H1 (cell line): ENCODE data around the gene BCL2L12. TPM values are rescaled to one million over a fixed set of nuclear protein-coding genes. Genes with fewer than 3 reads are reported as not detected.

Experiments used
- CTCF ChIA-PET: fragments of 300-600 bp; sonication (Branson Sonifier 250); formaldehyde crosslinking; loops from one replicate; lab custom pipeline; 2021; ENCODE audit not compliant: partially characterized antibody; lab: Charles Lee
- POLR2A ChIA-PET: fragments of 300-600 bp; sonication (Branson Sonifier 250); formaldehyde crosslinking; loops from one replicate; lab custom pipeline; 2021; ENCODE audit warnings: inconsistent platforms; ENCODE audit not compliant: partially characterized antibody; lab: Charles Lee
- DNase-seq, 2 experiments: peaks; one replicate each; pipeline versions ENCODE4 v3.0.0 to v3.0.0-alpha.2; 2010 to 2022; ENCODE audit warnings: low spot score in 2 of 2, low read depth in 1 of 2, mixed read lengths in 1 of 2
- FAIRE-seq: peaks from 2 replicates; lab custom pipeline; 2011; peaks lifted over from hg19 to GRCh38; lab: Jason Lieb, UNC
- H2AFZ ChIP-seq: 2 replicates; pipeline ENCODE4 v1.8.1; 2012; ENCODE audit warnings: low read length, inconsistent platforms
- H2AK5ac ChIP-seq: 2 replicates; pipeline ENCODE4 v1.6.1; 2013; ENCODE audit warnings: low read depth, low read length
- H2BK120ac ChIP-seq: replicated peaks from 2 replicates; pipeline ENCODE3; 2013; ENCODE audit warnings: low read depth, low read length, inconsistent platforms
- H2BK12ac ChIP-seq: 2 replicates; pipeline ENCODE4 v1.6.1; 2013; ENCODE audit warnings: low read depth, low read length
- H2BK15ac ChIP-seq: 2 replicates; pipeline ENCODE4 v1.6.1; 2013; ENCODE audit warnings: low read length
- H2BK20ac ChIP-seq: 2 replicates; pipeline ENCODE4 v1.6.1; 2013; ENCODE audit warnings: low read length
- H2BK5ac ChIP-seq: 2 replicates; pipeline ENCODE4 v1.6.1; 2013; ENCODE audit warnings: low read depth, low read length
- H3K14ac ChIP-seq: 2 replicates; pipeline ENCODE4 v1.6.1; 2013; ENCODE audit warnings: inconsistent platforms; ENCODE audit not compliant: insufficient read length
- H3K18ac ChIP-seq: 2 replicates; pipeline ENCODE4 v1.6.1; 2013; ENCODE audit warnings: low read length; ENCODE audit errors: extremely low read depth
- H3K23ac ChIP-seq: 2 replicates; pipeline ENCODE4 v1.6.1; 2013; ENCODE audit warnings: inconsistent platforms; ENCODE audit not compliant: insufficient read length
- H3K23me2 ChIP-seq: 2 replicates; pipeline ENCODE4 v1.6.1; 2013; ENCODE audit warnings: low read depth, low read length
- H3K27ac ChIP-seq: 2 replicates; pipeline ENCODE4 v1.6.1; 2011; ENCODE audit warnings: low read depth, low read length, inconsistent platforms
- H3K27me3 ChIP-seq, 4 experiments: replicated peaks in 1 of 4; 1 replicate in 1 of 4; 2 replicates in 3 of 4; pipeline versions ENCODE4 v1.6.1 to v1.8.1; 2011 to 2013; ENCODE audit warnings: low read length in 3 of 4, mild to moderate bottlenecking in 3 of 4, inconsistent platforms in 2 of 4, mixed read lengths in 2 of 4, moderate library complexity in 1 of 4; ENCODE audit not compliant: control insufficient read depth in 3 of 4, insufficient read depth in 3 of 4; ENCODE audit errors: extremely low read depth in 1 of 4
- H3K36me3 ChIP-seq, 4 experiments: 2 replicates each; pipeline versions ENCODE4 v1.6.1 to v1.8.1; 2011 to 2013; ENCODE audit warnings: mild to moderate bottlenecking in 4 of 4, low read length in 3 of 4, moderate library complexity in 2 of 4, control low read depth in 1 of 4, inconsistent platforms in 1 of 4; ENCODE audit not compliant: insufficient read depth in 4 of 4, control insufficient read depth in 2 of 4
- H3K4ac ChIP-seq: replicated peaks from 2 replicates; pipeline ENCODE3; 2013; ENCODE audit warnings: low read length, low read depth, mixed read lengths, inconsistent platforms; ENCODE audit not compliant: insufficient read length
- H3K4me1 ChIP-seq, 4 experiments: replicated peaks in 1 of 4; 1 replicate in 1 of 4; 2 replicates in 3 of 4; pipeline versions ENCODE4 v1.6.1 to v1.8.1; 2011 to 2013; ENCODE audit warnings: low read length in 3 of 4, inconsistent platforms in 2 of 4, mixed read lengths in 1 of 4; ENCODE audit not compliant: insufficient read depth in 4 of 4, control insufficient read depth in 3 of 4
- H3K4me2 ChIP-seq, 2 experiments: 2 replicates each; pipeline versions ENCODE4 v1.6.1 to v1.8.1; 2011 to 2013; ENCODE audit warnings: low read depth in 2 of 2, low read length in 2 of 2, control low read depth in 1 of 2, inconsistent platforms in 1 of 2, mild to moderate bottlenecking in 1 of 2; ENCODE audit not compliant: insufficient read depth in 1 of 2
- H3K4me3 ChIP-seq, 4 experiments: fragments of 200-600, 300-600 bp in 1 of 4; sonication (generic), shearing (Covaris generic), sonication (Bioruptor Twin) in 1 of 4; 2 replicates each; pipeline versions ENCODE4 v1.5.1 to v1.8.1; 2011 to 2016; ENCODE audit warnings: low read length in 4 of 4, low read depth in 3 of 4, control low read depth in 2 of 4, inconsistent platforms in 2 of 4, mild to moderate bottlenecking in 2 of 4, mixed read lengths in 1 of 4, moderate library complexity in 1 of 4; ENCODE audit not compliant: insufficient read depth in 2 of 4; ENCODE audit errors: extremely low read depth in 1 of 4
- H3K56ac ChIP-seq: replicated peaks from 2 replicates; pipeline ENCODE3; 2013; ENCODE audit warnings: low read depth, mild to moderate bottlenecking, mixed read lengths, low read length, inconsistent platforms; ENCODE audit not compliant: insufficient read length
- H3K79me1 ChIP-seq: 2 replicates; pipeline ENCODE4 v1.6.1; 2013; ENCODE audit warnings: low read depth, low read length, control low read depth
- H3K79me2 ChIP-seq, 2 experiments: 2 replicates each; pipeline versions ENCODE4 v1.6.1 to v1.8.1; 2012 to 2013; ENCODE audit warnings: low read length in 2 of 2, mild to moderate bottlenecking in 2 of 2, inconsistent platforms in 1 of 2; ENCODE audit not compliant: insufficient read depth in 2 of 2, control insufficient read depth in 1 of 2
- H3K9ac ChIP-seq, 4 experiments: replicated peaks in 1 of 4; 1 replicate in 1 of 4; 2 replicates in 3 of 4; pipeline versions ENCODE4 v1.6.1 to v1.8.1; 2011 to 2013; ENCODE audit warnings: low read depth in 3 of 4, low read length in 3 of 4, control low read depth in 2 of 4, mild to moderate bottlenecking in 2 of 4, moderate library complexity in 2 of 4, inconsistent platforms in 1 of 4; ENCODE audit errors: extremely low read depth in 1 of 4
- H3K9me3 ChIP-seq, 2 experiments: 2 replicates each; pipeline versions ENCODE4 v1.6.1 to v1.8.1; 2012 to 2013; ENCODE audit warnings: mild to moderate bottlenecking in 2 of 2, moderate library complexity in 2 of 2, control low read depth in 1 of 2, inconsistent platforms in 1 of 2, low read depth in 1 of 2, low read length in 1 of 2, mixed read lengths in 1 of 2; ENCODE audit not compliant: insufficient read depth in 2 of 2
- H4K20me1 ChIP-seq, 2 experiments: replicated peaks in 1 of 2; 2 replicates each; pipeline versions ENCODE3 to v1.8.1; 2011 to 2013; ENCODE audit warnings: inconsistent platforms in 2 of 2, low read length in 2 of 2, mild to moderate bottlenecking in 1 of 2; ENCODE audit not compliant: insufficient read depth in 2 of 2, control insufficient read depth in 1 of 2
- H4K5ac ChIP-seq: 2 replicates; pipeline ENCODE4 v1.6.1; 2013; ENCODE audit warnings: low read length, low read depth, mixed read lengths, inconsistent platforms; ENCODE audit not compliant: insufficient read length
- H4K8ac ChIP-seq: 2 replicates; pipeline ENCODE4 v1.8.0; 2013; ENCODE audit warnings: mild to moderate bottlenecking, moderate library complexity, low read length, inconsistent platforms; ENCODE audit not compliant: insufficient read depth; ENCODE audit errors: extremely low read depth
- H4K91ac ChIP-seq: replicated peaks from 2 replicates; pipeline ENCODE3; 2013; ENCODE audit warnings: low read length, mixed read lengths, inconsistent platforms; ENCODE audit not compliant: insufficient read length
- BACH1 ChIP-seq: IDR thresholded peaks from 2 replicates; pipeline ENCODE4 v1.6.1; 2012; ENCODE audit warnings: low read length, improper control_type of control experiment
- BCL11A ChIP-seq, 2 experiments: IDR thresholded peaks; one replicate each; pipeline ENCODE4 v1.6.1; 2011; ENCODE audit warnings: low read depth in 2 of 2, low read length in 2 of 2, mild to moderate bottlenecking in 2 of 2
- EP300 ChIP-seq, 2 experiments: IDR thresholded peaks; 1 replicate in 1 of 2; 2 replicates in 1 of 2; pipeline ENCODE4 v1.6.1; 2011 to 2012; ENCODE audit warnings: low read depth in 2 of 2, low read length in 2 of 2, mild to moderate bottlenecking in 2 of 2, borderline replicate concordance in 1 of 2, inconsistent platforms in 1 of 2, moderate library complexity in 1 of 2
- HDAC2 ChIP-seq, 2 experiments: fragments of 300-600 bp in 1 of 2; sonication (generic) in 1 of 2; IDR thresholded peaks; 2 replicates each; pipeline ENCODE4 v1.6.1; 2011 to 2012; ENCODE audit warnings: low read depth in 2 of 2, low read length in 2 of 2, mild to moderate bottlenecking in 2 of 2, moderate library complexity in 2 of 2, borderline replicate concordance in 1 of 2, inconsistent platforms in 1 of 2
- NANOG ChIP-seq: IDR thresholded peaks from 2 replicates; pipeline ENCODE4 v1.6.1; 2011; ENCODE audit warnings: low read length, low read depth, mild to moderate bottlenecking, inconsistent platforms; ENCODE audit not compliant: insufficient read depth, poor library complexity, severe bottlenecking
- POU5F1 ChIP-seq: IDR thresholded peaks from 2 replicates; pipeline ENCODE4 v1.6.1; 2011; ENCODE audit warnings: low read depth, mild to moderate bottlenecking, low read length, moderate library complexity
- SAP30 ChIP-seq: fragments of 300-600 bp; sonication (generic); IDR thresholded peaks from 2 replicates; pipeline ENCODE4 v1.7.1; 2012; ENCODE audit warnings: low read length, moderate library complexity, mild to moderate bottlenecking, inconsistent platforms; ENCODE audit not compliant: insufficient read depth, insufficient replicate concordance
- SP2 ChIP-seq: IDR thresholded peaks from 2 replicates; pipeline ENCODE4 v1.6.1; 2012; ENCODE audit warnings: mild to moderate bottlenecking, low read length, inconsistent platforms
- SRF ChIP-seq: IDR thresholded peaks from 2 replicates; pipeline ENCODE4 v1.6.1; 2011; ENCODE audit warnings: mild to moderate bottlenecking, low read depth, low read length, moderate library complexity
- WGBS, 2 experiments: shearing (Covaris generic) in 1 of 2; methylation state at CpG; one replicate each; pipeline versions ENCODE4 v1.1.6 to v1.1.7; 2013 to 2015; ENCODE audit warnings: low lambda C conversion rate in 2 of 2, mixed read lengths in 2 of 2, inconsistent platforms in 1 of 2, low coverage in 1 of 2, missing lambda C conversion rate in 1 of 2; ENCODE audit not compliant: insufficient replicate concordance in 2 of 2, insufficient coverage in 1 of 2, insufficient read length in 1 of 2; ENCODE audit errors: extremely low coverage in 1 of 2, missing lambda C conversion rate in 1 of 2; 5-methylcytosine and 5-hydroxymethylcytosine counted together
- polyA plus RNA-seq, 7 experiments: library from polyadenylated mRNA; depleted of rRNA in 3 of 7; stranded (reverse) in 5 of 7; unstranded in 2 of 7; fragments of >200 nt in 5 of 7; fragments of 200-250 nt in 2 of 7; gene quantifications; 1 replicate in 5 of 7; 2 replicates in 1 of 7; 4 replicates in 1 of 7; pipeline versions ENCODE4 v1.2.1 to v1.2.3, GENCODE V29; 2011 to 2013; ENCODE audit warnings: missing spikeins in 2 of 7, mixed read lengths in 2 of 7
- total RNA-seq: library from RNA; stranded (reverse); fragmentation: NEBNext Ultra II Directional; extraction: Animal tissue kit (Norgen Biotek cat#: 25700); gene quantifications from 2 replicates; pipeline ENCODE4 v1.2.1, GENCODE V29; 2021

Gene BCL2L12
- total and polyA plus RNA-seq, 2 of the 8 experiments (the other 6 are each of a cell fraction or from before 2014, with no cell fraction given) = 126 to 209 TPM

DNA sequence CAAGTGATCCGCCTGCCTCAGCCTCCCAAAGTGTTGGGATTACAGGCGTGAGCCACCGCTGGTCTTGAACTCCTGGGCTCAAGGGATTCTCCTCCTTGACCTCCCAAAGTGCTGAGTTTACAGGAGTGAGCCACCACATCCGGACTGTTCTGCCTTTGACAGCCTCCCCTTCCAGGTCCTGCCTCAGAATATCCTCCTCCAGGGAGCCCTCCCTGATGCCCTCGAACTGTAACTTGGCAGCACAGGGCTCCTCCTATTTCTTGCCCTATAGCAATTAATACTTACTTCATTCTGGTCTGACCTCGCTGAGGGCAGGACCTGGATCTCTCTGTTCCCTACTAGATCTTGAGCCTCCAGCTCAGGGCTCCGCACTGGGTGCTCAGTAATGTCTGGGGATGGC is 31.1 kb downstream of the BCL2L12 start:
- no peak overlapping the region for H2AFZ ChIP-seq
- no peak overlapping the region for H4K91ac ChIP-seq
- no peak overlapping the region for H4K5ac ChIP-seq
- H4K20me1 ChIP-seq = peaks cover 0 to 1% of the 10 kb centered on the region in 2 experiments
- no peaks in the 10 kb centered on the region for H3K23me2 ChIP-seq
- no peaks in the 10 kb centered on the region for H3K79me1 ChIP-seq
- ChIA-PET POLR2A (interaction anchor here (1.6 to 3.9 kb wide), 2 partner anchors 9 to 20 kb away, joined by 4 to 13 read pairs; partner anchors contain the start of gene ADM5), CTCF (interaction anchor here (0.7 kb wide), 1 partner anchor 20 kb away, joined by 3 read pairs; the partner anchor contains the start of gene PRMT1)
- no peak overlapping the region for H3K56ac ChIP-seq
- H4K8ac ChIP-seq = no peak overlapping the region; the same call in 1 of the 2 replicates
- no peak for FAIRE-seq
- no peak overlapping the region for H2BK12ac ChIP-seq
- no peak overlapping the region for H3K27ac ChIP-seq
- 97% methylated on average over 7 of the region's 7 CpGs; no CpG with 5 or more reads in 1 of the 2 experiments for WGBS, 2 experiments
- no peak overlapping the region for H2AK5ac ChIP-seq
- no peak overlapping the region for H3K9ac ChIP-seq
- no peak overlapping the region for H2BK5ac ChIP-seq
- H3K14ac ChIP-seq = no peak overlapping the region
- H3K9me3 ChIP-seq = no peaks in the 10 kb centered on the region
- no peak for TF ChIP-seq SRF
- TF ChIP-seq EP300 (IDR thresholded peaks at IDR 0.05; ENCODE audit: borderline replicate concordance in 1 of 2, low read depth in 2 of 2, low read length in 2 of 2) = no peak
- TF ChIP-seq NANOG = no peak
- no peak for TF ChIP-seq SP2
- TF ChIP-seq BACH1 = no peak
- TF ChIP-seq HDAC2 (IDR thresholded peaks at IDR 0.05; ENCODE audit: borderline replicate concordance in 1 of 2, low read depth in 2 of 2, low read length in 2 of 2) = no peak
- TF ChIP-seq BCL11A (IDR thresholded peaks at IDR 0.05; ENCODE audit: low read depth in 2 of 2, low read length in 2 of 2) = no peak
- no peak for TF ChIP-seq POU5F1
- no peak for TF ChIP-seq SAP30
- H2BK120ac ChIP-seq = no peak overlapping the region
- peaks cover 0 to 7% of the 10 kb centered on the region in 2 experiments; a peak in 1 of 4 replicates for H3K79me2 ChIP-seq
- DNase-seq = no peak
- H3K4ac ChIP-seq = no peak overlapping the region
- no peak overlapping the region for H3K23ac ChIP-seq
- H3K4me1 ChIP-seq = peaks cover 0 to 6% (median 2%) of the 10 kb centered on the region in 4 experiments; a peak in 3 of 7 replicates
- H3K4me3 ChIP-seq = no peak overlapping the region
- H3K4me2 ChIP-seq = no peak overlapping the region
- no peak overlapping the region for H3K18ac ChIP-seq
- H2BK20ac ChIP-seq = no peak overlapping the region
- no peak overlapping the region for H2BK15ac ChIP-seq
- H3K36me3 ChIP-seq = peaks cover 9 to 22% (median 19%) of the 10 kb centered on the region in 4 experiments
- H3K27me3 ChIP-seq = no peaks in the 10 kb centered on the region
